ENCODE measurements around the gene ATRNL1.

DNA sequence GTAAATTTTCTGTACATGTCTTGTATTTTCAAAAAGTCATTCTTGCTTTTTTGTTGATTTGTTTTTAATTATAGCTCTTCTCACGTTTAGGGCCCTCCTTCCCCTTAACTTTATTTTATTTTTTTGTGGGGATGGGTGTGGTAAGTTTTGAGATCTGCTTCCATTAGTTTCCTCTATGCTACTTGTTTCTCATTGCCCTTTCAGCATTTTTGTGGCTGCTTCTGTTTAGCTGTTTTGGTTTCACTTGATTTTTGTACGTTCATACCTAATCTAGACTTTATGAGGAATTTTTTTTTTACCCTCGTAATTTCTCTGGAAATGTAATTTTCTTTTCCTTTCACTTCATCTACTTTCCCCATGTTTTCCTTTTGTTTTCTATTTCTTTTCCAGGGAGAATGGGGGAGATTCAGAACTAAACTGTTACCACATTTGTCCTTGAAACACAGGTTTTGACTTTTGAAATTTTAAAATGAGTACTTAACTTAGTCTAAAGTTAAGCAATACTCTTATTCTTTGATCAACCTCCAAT lies 80.8 kb downstream of the ATRNL1 start:
- TF ChIP-seq POLR2A (IDR thresholded peaks at IDR 0.05) (no peak), POLR2AphosphoS5 (IDR thresholded peaks at IDR 0.05; ENCODE audit: insufficient read depth in 1 of 2, low read depth in 1 of 2) (no peak)
- TF ChIP-seq, protein P1, sequence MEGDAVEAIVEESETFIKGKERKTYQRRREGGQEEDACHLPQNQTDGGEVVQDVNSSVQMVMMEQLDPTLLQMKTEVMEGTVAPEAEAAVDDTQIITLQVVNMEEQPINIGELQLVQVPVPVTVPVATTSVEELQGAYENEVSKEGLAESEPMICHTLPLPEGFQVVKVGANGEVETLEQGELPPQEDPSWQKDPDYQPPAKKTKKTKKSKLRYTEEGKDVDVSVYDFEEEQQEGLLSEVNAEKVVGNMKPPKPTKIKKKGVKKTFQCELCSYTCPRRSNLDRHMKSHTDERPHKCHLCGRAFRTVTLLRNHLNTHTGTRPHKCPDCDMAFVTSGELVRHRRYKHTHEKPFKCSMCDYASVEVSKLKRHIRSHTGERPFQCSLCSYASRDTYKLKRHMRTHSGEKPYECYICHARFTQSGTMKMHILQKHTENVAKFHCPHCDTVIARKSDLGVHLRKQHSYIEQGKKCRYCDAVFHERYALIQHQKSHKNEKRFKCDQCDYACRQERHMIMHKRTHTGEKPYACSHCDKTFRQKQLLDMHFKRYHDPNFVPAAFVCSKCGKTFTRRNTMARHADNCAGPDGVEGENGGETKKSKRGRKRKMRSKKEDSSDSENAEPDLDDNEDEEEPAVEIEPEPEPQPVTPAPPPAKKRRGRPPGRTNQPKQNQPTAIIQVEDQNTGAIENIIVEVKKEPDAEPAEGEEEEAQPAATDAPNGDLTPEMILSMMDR (IDR thresholded peaks at IDR 0.05), result no peak
